HG03354 (cell line): Measurements from ENCODE around the gene ARRB2.
A peak's percentile ranks its signal among the peaks of the same experiment; 100 is the strongest.
"Not testable (repeated sequence)": the region's sequence is repeated elsewhere in the genome, so short reads cannot be mapped to it uniquely, and the experiment has no call there.

ENCODE experiments used
- ATAC-seq: cut with Tn5 transposase; IDR thresholded peaks from one replicate; pipeline ENCODE4 v1.9.1; 2021; ENCODE audit warnings: mild to moderate bottlenecking; ENCODE audit not compliant: unreplicated experiment, poor library complexity, severe bottlenecking

Gene ARRB2

DNA sequence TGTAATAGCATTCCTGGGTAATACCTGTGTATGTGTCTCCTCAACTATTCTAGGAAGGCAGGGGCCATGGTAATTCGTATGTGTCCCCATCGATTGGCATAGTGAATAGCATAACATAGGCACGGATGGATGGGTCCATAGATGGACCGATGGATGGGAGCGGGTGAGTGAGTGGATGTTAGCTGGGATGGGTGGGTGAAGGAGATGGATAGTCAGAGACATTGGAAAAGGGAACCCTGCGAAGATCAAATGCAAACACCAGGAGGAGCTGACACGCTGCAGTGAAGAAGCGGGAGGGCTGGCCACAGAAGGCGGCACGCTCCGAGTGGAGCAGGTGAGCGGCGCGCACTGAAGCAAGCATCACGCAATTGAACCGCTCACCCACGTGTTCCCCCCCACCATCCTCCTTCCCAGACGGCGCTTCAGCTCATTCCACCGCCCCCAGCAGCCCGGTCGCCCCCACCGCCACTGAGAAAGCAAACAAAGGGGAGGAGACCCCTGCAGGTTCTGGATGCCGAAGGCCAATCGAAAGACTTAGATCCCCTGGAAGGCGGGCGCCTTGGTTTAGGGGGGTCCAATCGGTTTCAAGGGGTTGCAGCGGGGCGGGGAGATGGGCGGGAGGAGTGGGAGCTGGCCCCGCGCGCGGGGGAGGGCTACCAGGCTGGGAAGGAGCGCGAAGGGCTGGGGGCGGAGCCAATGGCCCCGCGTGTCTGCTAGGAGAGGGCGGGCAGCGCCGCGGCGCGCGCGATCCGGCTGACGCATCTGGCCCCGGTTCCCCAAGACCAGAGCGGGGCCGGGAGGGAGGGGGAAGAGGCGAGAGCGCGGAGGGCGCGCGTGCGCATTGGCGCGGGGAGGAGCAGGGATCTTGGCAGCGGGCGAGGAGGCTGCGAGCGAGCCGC lies at the start of gene ARRB2:
Gene ARRB2, plus strand, starts transcription at position 839 of the 899 bp plus-strand sequence. CDS start 90 bp downstream, outside the sequence.
- peak; percentile 82 for ATAC-seq

DNA sequence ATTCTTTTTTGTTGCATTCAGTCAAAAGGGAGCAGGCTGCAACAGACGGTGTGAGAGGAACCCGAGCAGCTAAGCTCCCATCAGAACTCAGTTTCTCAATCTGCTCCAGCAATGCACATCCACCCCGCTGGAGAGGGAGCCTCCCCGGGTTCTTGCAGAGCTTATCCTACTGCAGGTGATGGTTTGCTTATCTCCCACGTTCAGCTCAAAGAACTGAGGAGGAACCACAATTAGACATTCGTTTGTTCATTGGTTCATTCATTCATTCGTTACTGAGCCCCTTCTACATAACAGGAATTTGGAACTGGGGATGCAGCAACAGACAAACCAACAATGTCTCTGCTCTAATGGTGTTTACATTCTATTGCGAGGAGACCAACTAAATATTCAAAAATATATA lies 46.7 kb upstream of the ARRB2 start:
- no peak for ATAC-seq

- ATAC-seq, result no peak
Observed at GRCh38 chr17:4664230-4664629, 46.2 kb upstream of the ARRB2 start.

GRCh38 chr17:4665027-4665426 lies 45.4 kb upstream of the ARRB2 start:
- no peak for ATAC-seq

- no peak for ATAC-seq
Observed at GRCh38 chr17:4666296-4666695, 44.1 kb upstream of the ARRB2 start.

- no peak for ATAC-seq
Observed at GRCh38 chr17:4667166-4667565, 43.3 kb upstream of the ARRB2 start.

- ATAC-seq, result no peak
Observed at GRCh38 chr17:4672055-4672630, 38.3 kb upstream of the ARRB2 start.

GRCh38 chr17:4672751-4673150 lies 37.7 kb upstream of the ARRB2 start:
- no peak for ATAC-seq

DNA sequence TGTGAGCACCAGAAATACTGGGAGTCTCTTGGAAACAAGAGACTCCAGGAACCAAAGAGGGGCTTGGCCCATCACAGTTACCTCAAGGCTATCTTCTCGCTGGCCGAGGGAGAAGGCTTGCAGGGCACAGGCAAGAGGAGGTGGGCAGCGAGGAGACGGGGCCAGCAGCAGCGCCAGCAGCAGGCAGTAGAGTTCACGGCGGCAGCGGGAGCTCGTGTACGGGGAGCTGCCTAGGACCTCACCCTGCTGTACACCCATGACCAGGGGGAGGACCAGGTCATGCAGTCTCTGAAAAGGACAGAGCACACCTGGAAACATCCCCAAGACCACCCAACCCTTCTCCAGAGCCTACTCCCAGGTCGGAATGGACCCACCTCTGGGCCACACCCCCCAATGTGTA lies 37.3 kb upstream of the ARRB2 start:
- ATAC-seq, result no peak

- no peak for ATAC-seq
Observed at GRCh38 chr17:4673986-4674684, 36.3 kb upstream of the ARRB2 start.

- no peak for ATAC-seq
Observed at GRCh38 chr17:4674685-4674998, 35.8 kb upstream of the ARRB2 start.

DNA sequence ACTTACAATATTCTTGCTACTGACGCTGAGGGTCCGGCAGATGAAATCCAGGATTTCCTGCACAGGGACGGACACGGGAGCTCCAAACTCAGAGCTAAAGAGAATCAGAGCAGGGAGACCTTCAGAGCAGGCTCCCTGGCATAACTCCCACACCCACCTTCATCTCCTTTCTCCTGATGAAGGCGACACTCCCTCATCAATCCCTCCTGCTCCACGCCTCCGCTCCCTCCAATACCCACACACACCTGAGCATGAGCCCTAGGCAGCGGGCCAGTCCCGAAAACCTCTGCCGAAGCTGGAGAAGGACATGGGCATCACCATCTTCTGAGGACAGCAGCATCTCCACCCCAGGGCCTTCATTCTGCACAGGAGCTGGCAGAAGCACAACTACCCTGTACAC lies 34.6 kb upstream of the ARRB2 start:
- ATAC-seq, result no peak

- no peak for ATAC-seq
Observed at GRCh38 chr17:4676791-4677190, 33.6 kb upstream of the ARRB2 start.

DNA sequence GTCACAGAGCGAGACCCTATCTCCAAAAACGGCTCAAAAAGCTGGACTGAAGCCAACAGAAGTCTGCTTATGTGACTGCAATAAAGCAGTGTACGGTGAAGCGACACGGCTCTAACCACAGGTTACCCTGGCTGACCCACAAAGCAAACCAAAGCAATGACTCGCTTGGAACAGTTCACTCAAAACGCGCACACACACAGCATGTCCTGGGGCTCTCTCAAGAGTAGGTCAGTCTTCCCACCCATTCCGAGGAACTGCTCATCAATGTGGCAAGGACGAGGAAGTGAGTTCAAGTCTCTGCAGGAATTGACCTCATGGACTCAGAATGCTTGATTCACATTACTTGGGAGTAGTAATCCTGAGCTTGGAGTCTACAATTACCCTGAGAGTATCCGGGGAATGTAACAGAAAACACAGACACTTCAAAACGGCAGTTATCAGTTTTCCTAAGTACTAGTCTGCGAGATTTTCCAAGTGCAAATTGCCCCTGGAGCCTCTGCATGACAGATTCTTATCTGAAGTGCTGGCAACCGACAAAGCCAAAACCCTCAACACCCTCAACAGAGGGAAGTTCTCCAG lies 31.9 kb upstream of the ARRB2 start:
- ATAC-seq, result no peak

GRCh38 chr17:4679658-4680057 lies 30.8 kb upstream of the ARRB2 start:
- no peak for ATAC-seq

- not testable (repeated sequence) for ATAC-seq
Observed at GRCh38 chr17:4683739-4684138, 26.7 kb upstream of the ARRB2 start.

DNA sequence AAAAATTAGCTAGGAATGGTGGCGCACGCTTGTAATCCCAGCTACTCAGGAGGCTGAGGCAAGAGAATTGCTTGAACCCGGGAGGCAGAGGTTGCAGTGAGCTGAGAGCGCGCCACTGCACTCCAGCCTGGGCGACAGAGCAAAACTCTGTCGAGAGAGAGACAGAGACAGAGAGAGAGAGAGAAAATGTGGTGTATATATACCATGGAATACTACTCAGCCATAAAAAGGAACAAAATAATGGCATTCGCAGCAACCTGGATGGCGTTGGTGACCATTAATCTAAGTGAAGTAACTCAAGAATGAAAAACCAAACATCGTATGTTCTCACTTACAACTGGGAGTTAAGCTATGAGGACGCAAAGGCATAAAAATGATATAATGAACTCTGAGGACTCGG lies 20.6 kb upstream of the ARRB2 start:
- ATAC-seq, result not testable (repeated sequence)

- no peak for ATAC-seq
Observed at GRCh38 chr17:4690745-4691144, 19.7 kb upstream of the ARRB2 start.

DNA sequence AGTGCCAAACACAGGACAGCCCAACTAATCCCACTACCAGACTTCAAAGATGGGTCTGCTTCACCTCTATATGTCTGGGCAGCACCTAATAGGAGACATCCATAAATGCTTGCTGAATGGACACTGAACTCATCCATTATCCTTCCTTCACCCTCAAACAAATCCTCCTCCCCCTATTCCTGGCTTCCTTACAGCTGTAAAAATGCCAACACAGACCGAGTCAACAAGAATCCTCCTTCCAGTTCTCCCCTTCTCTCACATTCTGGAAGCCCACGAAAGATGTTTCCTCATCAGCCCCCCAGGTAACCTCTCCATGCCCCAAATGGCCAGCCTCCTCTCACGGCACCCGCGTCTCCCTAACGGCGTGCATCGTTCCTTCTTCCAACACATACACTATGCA lies 18.7 kb upstream of the ARRB2 start:
- no peak for ATAC-seq

GRCh38 chr17:4693416-4693815 lies 17.0 kb upstream of the ARRB2 start:
- no peak for ATAC-seq

DNA sequence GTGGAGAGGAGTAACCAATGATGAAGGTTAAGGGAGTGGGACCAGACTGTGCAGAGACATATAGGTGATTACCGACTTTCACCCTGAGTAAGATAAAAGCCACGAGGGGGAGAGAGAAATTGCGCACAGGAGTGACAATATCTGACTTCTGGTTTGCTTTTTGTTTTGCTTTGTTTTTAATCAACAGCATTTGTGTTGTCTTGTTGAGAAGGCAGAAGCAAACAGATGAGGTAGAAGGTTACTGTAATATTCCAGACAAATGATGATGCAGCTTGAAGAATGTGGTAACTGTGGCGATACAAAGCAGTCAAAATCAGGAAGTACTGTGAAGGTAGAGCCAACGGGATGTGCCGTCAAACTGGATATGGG lies 14.0 kb upstream of the ARRB2 start:
- no peak for ATAC-seq
